Kasumi-1 (cell line): ENCODE measurements around the gene RREB1.
"Not testable (repeated sequence)": the region's sequence is repeated elsewhere in the genome, so short reads cannot be mapped to it uniquely, and the experiment has no call there.

ENCODE experiments used
- DNase-seq, 2 experiments: peaks; one replicate each; lab custom pipeline; 2025; lab: John Stamatoyannopoulos, UW

RREB1 gene

GRCh38 chr6:7263519-7263805 lies 155.7 kb downstream of the RREB1 start:
- not testable (repeated sequence) for DNase-seq

GRCh38 chr6:7264041-7264440 lies 156.3 kb downstream of the RREB1 start:
- DNase-seq: no peak

- no peak for DNase-seq
Measured at GRCh38 chr6:7264686-7265384, 157.1 kb downstream of the RREB1 start.

GRCh38 chr6:7265385-7265726 lies 157.6 kb downstream of the RREB1 start:
- not testable (repeated sequence) for DNase-seq

- no peak for DNase-seq
Measured at GRCh38 chr6:7267071-7267465, 159.3 kb downstream of the RREB1 start.

- no peak for DNase-seq
Measured at GRCh38 chr6:7267466-7268091, 159.8 kb downstream of the RREB1 start.

- DNase-seq: no peak
Measured at GRCh38 chr6:7268362-7268761, 160.6 kb downstream of the RREB1 start.

- DNase-seq: no peak
Measured at GRCh38 chr6:7268816-7269555, 161.2 kb downstream of the RREB1 start.

GRCh38 chr6:7269816-7270215 lies 162.1 kb downstream of the RREB1 start:
- no peak for DNase-seq

- no peak for DNase-seq
Measured at GRCh38 chr6:7270320-7271204, 162.8 kb downstream of the RREB1 start.

- no peak for DNase-seq
Measured at GRCh38 chr6:7271205-7271534, 163.4 kb downstream of the RREB1 start.

GRCh38 chr6:7273709-7274108 lies 165.9 kb downstream of the RREB1 start:
- no peak for DNase-seq

- not testable (repeated sequence) for DNase-seq
Measured at GRCh38 chr6:7274525-7274924, 166.8 kb downstream of the RREB1 start.

- no peak for DNase-seq
Measured at GRCh38 chr6:7276199-7276524, 168.4 kb downstream of the RREB1 start.

GRCh38 chr6:7282097-7282906 lies 174.5 kb downstream of the RREB1 start:
- no peak for DNase-seq

GRCh38 chr6:7283676-7284075 lies 175.9 kb downstream of the RREB1 start:
- DNase-seq: no peak

GRCh38 chr6:7285416-7285815 lies 177.7 kb downstream of the RREB1 start:
- no peak for DNase-seq

GRCh38 chr6:7290079-7290478 lies 182.3 kb downstream of the RREB1 start:
- no peak for DNase-seq

GRCh38 chr6:7292596-7293255 lies 185.0 kb downstream of the RREB1 start:
- DNase-seq: no peak

- DNase-seq: no peak
Measured at GRCh38 chr6:7295916-7296315, 188.2 kb downstream of the RREB1 start.

GRCh38 chr6:7296602-7297001 lies 188.8 kb downstream of the RREB1 start:
- no peak for DNase-seq
